GM18526 (cell line): ENCODE data around the gene HRK.

ENCODE experiments used
- POLR2A ChIP-seq: IDR thresholded peaks from 3 replicates; pipeline ENCODE4 v1.6.1; 2011; ENCODE audit not compliant: insufficient read length; ENCODE audit errors: extremely low read depth

Gene HRK

GRCh38 chr12:116882742-116883141 lies 1.5 kb upstream of the HRK start:
- TF ChIP-seq POLR2A = no peak

GRCh38 chr12:116881877-116882507 lies 751 bp upstream of the HRK start:
- TF ChIP-seq POLR2A = no peak

GRCh38 chr12:116880817-116881324 lies 370 bp downstream of the HRK start:
- TF ChIP-seq POLR2A = no peak

- TF ChIP-seq POLR2A = no peak
These were observed 926 bp downstream of the HRK start for GRCh38 chr12:116880213-116880816.

GRCh38 chr12:116879509-116880212 lies 1.6 kb downstream of the HRK start:
- TF ChIP-seq POLR2A = no peak

GRCh38 chr12:116878567-116879508 lies 2.4 kb downstream of the HRK start:
- no peak for TF ChIP-seq POLR2A

DNA sequence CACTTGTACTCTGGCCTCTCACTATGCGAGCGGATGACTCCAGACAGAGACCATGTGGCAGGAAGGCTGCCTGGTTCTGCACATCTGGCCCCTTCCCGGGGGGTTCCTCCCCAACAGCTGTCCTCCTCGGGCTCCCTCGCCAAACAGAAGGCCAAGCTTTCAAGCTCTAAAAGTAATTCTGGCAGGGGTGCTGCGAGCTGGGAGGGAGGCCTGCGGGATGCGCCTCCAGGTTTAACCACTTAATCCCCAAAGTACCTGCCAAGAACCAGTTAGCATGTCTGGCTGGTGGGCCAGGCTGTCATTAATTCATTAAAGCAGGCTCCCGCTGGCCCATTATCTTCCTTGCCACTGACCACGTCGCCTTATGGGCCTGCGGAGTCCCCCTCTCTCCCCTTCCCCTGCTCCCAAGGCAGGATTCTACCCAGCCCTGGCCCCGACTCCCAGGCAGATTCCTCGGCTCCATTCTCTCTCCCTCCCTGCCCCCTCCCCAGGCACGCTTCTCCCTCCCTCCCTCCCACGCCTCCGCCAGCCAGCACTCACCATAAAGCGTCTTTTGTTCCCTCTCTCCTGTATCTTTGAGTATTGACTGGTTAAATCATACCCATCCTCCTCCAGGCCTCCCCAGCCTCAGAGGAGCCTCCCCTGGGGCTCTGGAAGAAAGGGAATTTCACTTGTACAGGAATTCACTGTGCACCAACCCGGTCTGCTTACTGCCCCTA lies 4.9 kb downstream of the HRK start:
- no peak for TF ChIP-seq POLR2A

DNA sequence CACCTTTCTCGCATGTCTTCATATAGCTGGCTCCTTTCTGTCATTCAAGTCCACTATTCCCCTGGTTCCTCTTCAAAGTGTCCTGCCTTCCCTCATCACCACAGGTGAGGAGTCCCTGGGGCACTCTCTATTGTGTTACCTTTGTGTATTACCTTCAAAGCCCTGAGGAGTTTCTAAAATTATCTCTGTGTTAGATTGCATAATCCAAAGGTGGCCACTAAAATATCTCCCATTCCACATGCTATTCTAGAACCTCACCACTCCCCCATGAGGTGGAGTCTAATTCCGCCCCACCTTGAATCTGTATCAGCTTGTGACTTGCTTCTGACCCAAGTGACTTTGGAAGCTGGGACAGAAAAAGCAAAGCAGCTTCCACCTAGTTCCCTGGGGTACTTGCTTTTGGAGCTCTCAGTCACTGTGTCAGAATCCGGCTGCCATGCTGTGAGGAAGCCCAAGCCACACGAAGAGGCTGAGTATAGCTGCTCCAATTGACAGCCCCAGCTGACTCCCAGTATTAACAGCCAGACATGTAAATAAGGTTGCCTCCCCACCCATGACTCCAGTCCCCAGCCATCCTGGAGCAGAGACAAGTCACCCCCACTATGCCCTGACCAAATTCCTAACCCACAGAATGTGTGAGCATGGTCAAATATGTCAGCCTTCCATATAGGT lies 6.8 kb downstream of the HRK start:
- TF ChIP-seq POLR2A = no peak

DNA sequence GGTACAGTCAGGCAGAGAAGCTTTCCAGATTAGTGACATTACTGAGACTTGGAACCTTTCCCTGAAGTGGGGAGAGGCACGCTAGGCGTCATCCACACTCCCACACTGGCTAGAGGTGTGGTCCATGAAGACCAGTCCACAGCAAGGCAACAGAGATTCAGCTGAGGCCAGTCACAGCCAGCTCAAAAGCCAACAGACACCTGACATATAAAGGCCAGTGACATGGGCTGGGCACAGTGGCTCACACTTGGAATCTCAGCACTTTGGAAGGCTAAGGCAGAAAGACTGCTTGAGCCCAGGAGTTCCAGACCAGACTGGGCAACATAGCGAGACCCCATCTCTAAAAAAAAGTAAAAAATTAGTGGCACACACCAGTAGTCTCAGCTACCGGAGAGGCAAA lies 10.9 kb downstream of the HRK start:
- TF ChIP-seq POLR2A = no peak

DNA sequence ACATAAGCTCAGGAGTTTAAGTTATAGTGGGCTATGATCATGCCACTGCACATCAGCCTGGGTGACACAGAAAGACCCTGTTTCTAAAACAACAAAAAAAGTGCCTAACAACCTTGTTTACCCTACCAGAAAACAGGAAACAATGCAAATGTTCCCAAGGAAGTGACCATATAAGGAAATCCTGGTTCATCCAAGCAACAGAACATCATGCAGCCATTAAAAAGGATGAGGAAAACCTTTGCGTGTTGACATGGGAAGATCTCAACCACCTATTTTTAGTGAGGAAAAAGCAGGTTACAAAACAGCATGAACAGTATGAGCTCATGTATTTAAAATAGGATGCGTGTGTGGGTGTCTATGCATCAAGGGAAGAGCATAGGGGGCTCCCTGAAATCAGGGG lies 13.7 kb downstream of the HRK start:
- TF ChIP-seq POLR2A = no peak

DNA sequence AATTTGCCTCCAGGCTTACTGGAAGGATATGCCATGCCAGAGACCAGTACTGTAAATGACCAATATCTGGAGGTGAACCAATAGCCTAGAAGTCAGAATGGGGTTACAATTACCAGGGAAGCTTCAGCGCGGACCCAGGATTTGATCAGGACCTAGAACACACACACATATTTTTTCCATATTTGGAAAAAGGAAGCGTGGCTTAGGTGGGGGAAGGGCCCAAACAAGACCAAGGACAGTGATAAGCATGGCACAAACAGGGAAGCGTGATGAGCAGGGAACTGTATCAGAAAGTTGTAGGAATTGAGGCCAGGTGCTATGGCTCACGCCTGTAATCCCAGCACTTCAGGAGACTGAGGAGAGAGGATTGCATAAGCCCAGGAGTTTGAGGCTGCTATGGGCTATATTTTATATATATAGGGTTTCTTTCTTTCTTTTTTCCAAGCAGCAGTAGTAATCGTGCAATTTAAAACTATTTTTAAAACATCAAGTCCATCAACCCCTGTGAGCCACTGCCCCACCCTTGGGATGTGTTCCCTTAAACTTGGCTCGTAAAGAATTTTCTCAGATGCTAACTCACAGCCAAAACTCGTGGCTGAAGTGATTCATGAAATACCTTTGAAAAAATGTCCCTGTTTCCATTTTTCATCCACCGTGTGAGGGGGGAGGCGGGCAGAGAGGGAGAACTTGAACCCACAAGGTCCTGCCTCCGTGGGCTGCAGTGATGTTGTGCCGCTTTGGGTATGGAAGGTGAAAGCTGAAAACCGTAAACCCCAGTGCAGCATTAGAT lies 16.7 kb downstream of the HRK start:
- no peak for TF ChIP-seq POLR2A

DNA sequence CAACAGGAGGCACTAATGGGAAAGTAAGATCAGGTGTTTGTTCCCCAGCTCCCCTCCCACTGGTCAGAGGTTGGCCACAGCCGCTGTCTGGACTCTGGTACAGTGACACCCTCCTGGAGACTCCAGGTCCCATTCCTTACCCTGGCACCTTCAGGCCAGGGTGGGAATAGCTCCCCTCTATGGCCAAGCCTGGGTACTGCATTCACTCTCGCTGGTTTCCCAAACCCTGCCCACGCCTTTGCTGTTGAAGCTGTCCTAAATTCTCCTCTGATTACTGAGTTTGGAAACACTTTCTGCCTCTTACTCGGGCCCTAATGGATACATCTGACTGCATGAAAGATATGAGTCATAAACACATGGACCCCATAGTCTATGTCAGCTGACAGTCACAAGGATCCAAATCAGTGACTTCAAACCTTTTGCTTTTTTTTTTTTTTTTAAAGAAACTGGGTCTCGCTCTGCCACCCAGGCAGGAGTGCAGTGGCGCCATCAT lies 17.9 kb downstream of the HRK start:
- no peak for TF ChIP-seq POLR2A

DNA sequence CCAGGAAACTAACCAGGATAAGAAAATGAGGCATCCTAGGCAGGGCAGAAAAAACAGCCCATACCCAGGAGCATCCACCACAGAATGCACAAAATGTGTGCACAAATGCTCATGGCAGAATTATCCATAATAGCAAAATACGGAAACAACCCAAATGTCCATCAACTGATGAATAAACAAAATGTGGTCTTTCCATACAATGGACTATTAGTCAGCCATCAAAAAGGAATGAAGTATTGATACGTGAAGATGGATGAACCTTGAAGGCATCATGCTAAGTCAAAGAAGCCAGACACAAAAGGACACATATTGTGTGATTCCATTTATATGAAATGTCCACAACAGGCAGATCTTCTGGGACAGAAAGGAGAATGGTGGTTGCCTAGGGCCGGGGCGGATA lies 19.1 kb downstream of the HRK start:
- TF ChIP-seq POLR2A = no peak
